Stimulated activated CD4-positive, alpha-beta T cell treated with anti-CD3 and anti-CD28 coated beads, Interleukin-1b, Interleukin-23, amount 100 ng/mL, for 4 hours (primary cell): Measurements from ENCODE around the gene HCN1.
"Not testable (repeated sequence)": the region's sequence is repeated elsewhere in the genome, so short reads cannot be mapped to it uniquely, and the experiment has no call there.

Experiments
- DNase-seq, 2 donors: peaks; one replicate each; pipeline ENCODE4 v3.0.0-alpha.2; 2020; ENCODE audit warnings: low read depth in 2 of 2

The HCN1 gene

DNA sequence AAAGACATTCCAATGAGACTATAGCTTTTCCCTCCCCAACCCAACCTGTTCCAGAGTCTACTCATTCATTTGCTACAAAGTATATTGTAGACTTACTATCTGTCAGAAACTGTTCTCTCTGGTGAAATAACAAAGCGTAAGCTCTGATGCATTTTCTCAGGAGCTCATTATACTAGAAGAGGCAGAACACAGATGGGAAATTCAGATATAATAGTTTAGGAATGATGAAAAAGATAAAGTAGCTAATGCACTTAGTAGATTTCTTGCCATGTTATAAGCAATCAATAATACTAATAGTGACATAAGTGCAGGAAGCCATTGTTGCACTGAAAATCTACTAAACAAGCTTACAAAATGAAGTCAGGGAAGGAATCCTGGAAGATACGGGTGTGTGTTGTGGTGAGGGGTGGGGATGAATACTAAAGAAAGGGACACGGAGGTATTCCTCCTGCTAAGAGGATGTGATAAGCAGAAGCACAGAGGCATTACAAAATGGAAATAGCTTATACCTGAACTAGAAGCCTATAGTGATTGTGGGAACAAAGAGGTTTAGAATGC lies 78.2 kb downstream of the HCN1 start:
- no peak for DNase-seq

DNA sequence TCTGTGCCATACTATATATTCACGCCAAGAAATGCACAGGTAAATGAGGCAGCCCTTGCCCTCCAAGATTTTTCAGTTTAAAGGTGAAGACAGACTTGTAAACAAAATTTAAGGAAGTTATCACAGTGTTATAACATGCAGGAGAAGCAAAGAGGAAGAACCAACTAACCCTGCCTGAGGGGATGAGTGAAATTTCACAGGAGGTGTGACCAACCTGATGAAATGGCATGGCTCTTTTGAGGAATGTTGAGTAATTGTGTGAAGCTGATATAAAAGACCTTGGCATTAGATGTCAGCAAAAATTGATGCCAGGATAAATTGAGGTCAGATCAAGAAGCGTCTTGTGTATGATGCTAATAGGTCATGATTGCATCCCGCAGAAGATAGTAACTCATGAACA lies 86.5 kb downstream of the HCN1 start:
- no peak for DNase-seq

DNA sequence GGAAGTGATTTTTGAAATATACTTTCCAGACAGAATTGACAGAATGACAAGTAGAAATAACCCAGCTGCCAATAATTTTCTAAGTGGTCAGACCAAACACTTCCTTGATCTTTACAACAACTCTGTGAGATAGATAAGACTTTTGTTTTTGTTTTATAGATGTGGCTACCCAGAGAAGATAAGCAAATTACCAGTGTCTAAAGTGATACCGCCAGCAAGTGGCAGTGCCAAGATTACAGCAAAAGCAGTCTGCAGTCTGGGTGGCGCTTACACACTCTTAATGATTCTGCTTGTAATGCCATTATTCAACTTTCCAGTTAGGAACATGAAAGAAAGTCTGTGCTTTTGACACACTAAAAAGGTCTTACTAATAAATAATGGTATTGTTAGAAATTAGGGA lies 92.1 kb downstream of the HCN1 start:
- no peak for DNase-seq

DNA sequence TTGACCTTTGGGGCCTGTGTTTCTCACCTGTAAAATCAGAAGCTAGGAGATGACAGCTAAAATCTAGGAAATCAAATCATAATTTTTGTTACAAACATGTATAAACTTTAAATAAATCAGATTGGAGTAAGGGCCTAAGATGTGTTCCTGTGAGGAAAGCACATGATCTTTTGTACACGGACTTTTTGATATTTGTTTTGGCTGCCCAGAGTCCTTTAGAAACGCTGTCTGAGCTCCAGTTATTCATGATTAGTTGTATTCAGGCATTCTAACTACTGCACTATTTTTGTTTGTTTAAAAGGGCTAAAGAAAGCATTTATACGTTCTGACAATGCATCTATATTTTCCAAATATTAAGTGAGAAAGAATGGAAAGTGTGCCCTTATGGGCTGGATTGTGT lies 94.8 kb downstream of the HCN1 start:
- DNase-seq = no peak

DNA sequence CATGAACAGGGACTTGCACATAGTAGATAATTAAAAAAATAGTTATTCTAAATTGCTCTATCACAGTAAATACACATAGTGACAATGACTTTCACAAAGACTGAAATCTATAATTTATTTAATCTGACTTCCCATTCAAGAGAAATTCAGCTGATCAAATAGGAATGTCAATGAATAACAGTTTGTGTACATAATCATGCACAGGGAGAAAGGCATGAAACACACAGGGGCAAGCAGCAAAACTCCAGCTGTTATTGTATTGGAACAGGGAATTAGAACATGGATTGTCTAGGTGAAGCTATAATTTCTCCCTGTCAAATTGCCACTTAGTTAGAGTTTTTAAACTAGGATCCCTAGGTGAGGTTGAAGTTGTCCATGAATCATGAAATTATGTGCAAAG lies 99.9 kb downstream of the HCN1 start:
- DNase-seq = no peak

DNA sequence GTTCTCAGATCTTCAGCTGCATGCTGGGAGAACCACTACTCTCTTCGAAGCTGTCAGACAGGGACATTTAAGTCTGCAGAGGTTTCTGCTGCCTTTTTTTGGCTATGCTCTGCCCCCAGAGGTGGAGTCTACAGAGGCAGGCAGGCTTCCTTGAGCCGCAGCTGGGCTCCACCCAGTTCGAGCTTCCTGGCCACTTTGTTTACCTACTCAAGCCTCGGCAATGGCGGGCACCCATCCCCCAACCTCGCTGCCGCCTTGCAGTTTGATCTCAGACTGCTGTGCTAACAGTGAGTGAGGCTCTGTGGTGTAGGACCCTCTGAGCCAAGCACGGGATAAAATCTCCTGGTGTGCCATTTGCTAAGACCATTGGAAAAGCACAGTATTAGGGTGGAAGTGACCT lies 110.2 kb downstream of the HCN1 start:
- DNase-seq = not testable (repeated sequence)

DNA sequence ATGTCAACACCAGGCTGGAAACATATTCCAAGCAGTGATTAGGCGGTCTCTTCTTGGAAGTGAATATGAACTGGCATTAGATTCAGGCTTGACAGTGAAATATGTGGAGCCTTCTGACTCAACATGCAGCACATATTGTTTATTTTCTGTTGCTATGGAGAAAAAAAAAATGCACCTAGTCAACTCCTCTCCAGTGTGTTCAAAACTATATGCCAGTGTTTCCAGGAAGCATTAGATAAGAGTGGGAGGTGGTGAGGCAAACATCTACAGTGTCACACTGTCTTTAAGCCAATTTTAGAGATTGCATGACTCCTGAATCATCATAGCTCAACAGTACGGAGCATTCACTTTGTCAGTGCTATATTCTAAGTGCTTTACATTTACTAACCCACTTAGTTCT lies 117.9 kb downstream of the HCN1 start:
- DNase-seq = no peak

DNA sequence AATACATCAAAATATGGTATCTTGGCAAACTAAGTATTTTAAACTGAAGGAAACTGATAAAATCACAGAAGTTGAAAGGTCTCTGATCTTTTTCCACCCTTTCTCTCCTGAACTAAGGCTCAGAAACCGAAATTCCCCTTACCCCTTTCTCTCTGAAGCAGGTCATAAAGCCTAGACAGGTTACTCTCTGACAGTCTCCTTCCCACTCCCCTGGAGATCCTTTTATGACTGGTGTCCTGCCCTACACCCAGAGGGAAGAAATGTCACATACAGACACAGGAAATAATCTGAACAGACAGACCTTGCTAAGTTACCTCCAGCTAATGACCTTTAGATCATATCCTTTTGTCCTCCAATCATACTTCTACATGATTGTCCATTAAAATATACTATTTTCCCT lies 127.4 kb downstream of the HCN1 start:
- no peak for DNase-seq

DNA sequence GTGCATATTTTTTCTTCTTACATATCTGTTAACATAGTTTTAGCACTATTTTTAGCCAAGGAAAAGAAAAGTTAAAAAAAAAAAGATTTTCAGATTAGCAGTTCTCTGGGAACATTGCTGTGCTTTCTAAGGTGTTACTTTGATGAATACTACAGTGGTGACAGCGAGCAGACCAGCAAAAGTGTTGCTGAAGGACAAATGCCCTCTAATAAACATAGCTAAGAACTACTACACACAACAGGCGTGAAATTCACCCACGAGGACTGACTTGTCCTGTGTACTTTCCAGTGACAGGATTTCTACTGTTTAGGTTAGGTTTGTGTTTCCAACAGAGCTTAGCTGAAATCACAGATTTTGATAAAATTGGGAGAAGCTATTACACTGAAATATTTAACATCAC lies 153.8 kb downstream of the HCN1 start:
- DNase-seq = no peak

DNA sequence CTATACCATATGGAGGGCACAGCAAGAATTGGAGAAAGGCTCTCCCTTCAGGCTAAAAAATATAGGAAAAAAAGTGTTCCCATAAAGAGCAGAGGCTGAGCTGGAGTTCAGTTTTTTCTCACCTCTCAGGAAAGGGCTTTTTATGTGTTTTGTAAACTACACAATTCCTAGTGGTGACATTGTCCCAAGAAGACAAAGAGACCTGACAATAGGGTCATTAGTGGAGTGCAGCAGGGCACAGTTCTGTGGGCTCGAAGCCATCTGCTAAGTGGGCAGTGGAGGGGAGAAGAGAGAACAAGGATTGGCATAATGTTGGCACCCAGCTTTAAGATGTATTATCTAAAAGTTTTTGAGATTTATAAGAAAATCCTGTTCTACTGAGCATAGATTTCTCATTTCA lies 162.5 kb downstream of the HCN1 start:
- DNase-seq = no peak

DNA sequence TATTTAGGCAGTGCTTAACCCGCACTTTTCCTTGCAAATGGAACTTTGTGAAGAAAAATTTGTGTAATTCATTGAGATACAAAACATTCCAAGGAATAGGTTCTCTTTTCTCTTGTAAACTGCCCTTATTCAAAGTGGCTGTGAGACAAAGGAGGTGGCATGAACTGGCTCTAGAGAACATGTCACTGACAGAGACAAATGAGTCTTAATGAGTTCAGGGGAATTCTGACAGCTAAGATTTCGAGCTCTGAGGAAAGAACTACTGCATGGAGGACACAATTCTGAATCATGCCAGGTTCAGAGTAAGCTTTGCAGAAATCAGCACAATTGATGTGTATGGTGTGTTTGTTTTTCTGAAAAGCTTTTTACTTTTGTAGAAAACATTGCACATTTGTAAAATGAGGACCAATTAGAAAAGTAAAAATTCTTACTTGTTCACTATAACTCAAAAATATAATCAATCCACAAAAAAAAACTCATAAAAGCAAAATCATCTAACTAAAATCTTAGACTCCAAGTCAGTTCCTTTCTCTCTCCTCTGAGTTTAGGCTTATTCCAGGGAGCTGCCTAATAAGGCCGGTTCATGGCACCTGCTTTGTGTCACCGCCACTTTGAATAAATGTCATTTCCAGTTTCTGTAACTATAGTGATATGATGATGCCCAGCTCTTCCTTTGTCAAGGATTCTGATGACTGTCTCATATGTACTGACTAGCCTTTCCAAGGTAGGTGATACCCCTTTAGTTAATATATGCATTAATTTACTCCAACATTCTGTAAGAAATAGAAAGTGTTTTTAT lies 163.2 kb downstream of the HCN1 start:
- no peak for DNase-seq

DNA sequence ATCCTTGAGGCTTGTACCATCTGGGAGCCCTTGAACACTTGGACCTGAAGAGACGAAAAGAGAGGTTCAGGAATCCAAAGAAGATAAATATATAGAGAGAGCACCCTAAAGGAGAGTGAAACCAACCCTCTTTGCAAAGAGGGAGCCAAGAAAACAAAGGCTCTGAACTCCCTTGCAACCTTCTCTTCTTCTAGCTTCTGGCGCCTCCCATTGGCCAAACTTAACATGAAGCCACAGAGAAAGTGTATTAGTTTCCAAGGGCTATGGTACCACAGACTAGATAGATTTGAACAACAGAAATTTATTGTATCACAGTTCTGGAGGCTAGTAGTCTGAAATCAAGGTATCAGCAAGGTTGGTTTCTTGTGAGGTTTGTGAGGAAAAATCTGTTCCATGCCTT lies 175.1 kb downstream of the HCN1 start:
- DNase-seq = no peak

DNA sequence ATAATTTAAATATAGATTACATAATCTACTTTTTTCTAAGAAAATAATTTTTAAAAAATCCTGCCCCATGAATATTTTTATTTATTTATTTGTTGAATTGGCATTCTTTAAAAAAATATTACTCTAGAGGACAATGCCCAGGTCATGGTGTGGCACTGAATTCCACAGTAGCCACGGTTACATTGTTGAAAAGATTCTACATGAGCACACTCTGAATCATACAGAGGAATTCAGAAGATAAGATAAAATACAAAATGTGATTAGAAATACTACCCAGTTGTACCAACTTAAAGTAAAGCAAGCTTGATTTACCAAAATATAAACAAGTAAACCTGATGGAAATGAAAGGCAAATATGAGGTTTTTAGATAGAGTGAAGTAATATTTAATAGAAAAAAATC lies 183.7 kb downstream of the HCN1 start:
- DNase-seq = no peak

DNA sequence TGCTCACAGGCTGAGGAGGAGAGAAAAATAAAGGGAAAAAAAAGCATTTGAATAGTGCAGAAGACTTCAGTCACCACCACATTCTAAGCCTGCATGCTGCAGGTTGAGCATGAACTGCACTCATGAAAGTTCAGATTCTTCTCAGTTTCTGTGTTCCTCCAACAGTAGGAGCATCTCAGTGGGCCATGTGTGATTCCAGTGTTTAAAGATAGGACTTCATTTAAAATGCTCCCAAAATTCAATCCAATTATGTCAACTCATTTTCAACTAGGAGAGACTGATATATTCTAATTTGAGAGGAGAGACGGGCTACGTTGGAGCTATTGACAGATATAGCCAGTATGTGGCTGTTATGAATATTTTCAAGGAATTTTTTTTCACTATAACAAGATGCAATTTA lies 186.8 kb downstream of the HCN1 start:
- DNase-seq = no peak

DNA sequence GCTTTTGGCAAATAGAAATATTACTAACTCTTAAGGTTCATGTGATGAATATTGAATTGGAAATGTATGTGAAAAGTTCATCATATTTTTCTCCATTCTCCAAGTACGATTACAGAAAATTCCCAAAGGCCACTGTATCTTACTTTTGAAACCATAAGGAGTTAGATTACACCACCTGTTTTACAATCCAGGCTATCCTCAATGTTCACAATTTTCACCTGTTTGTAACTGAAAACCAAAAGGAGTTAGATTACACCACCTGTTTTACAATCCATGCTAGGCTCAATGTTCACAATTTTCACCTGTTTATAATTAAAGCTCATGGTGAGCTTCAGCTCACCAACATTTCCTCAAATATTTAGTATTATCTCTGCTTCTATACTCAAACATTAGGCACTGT lies 188.0 kb downstream of the HCN1 start:
- no peak for DNase-seq

DNA sequence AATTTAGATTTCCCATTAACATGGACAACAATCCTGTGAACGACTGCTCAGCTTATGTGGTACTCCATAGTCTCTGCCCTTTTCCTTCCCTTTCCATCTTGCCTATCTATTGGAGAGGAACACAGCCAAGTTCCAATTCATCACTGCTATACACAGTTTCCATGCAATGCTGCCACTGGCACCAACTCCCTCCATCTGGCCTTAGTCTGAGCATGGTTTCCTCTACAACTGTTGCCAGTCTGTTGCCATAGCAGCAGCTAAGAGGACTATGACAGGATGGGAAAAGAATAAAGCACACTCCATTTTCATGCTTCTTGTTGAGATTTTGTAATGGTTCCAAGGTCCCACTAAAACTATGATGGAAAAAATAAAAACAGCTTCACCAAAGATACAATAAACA lies 189.0 kb downstream of the HCN1 start:
- DNase-seq = no peak

DNA sequence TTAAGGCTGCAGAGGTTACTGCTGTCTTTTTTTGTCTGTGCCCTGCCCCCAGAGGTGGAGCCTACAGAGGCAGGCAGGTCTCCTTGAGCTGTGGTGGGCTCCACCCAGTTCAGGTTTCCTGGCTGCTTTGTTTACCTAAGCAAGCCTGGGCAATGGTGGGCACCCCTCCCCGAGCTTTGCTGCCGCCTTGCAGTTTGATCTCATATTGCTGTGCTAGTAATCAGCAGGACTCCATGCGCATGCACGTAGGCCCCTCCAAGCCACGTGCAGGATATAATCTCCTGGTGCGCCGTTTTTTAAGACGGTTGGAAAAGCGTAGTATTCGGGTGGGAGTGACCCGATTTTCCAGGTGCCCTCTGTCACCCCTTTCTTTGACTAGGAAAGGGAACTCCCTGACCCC lies 197.2 kb downstream of the HCN1 start:
- DNase-seq = not testable (repeated sequence)

DNA sequence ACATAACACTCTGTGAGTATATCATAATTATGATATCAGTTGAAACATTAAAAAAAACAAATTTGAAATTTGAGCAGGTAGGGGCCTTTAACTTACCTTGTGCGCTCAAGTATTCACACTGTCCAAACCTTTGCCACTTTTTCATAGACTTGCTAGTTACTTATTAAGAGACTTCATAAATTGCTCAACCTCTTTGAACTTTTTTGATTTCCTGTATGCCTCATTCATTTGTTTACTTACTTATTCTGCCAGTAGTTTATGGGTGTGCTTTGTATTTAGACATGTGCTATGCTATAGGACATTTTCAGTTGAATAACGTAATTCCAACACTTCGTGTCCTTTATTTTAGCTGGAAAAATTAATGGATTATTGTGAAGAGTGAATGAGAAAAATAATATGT lies 204.8 kb downstream of the HCN1 start:
- no peak for DNase-seq

DNA sequence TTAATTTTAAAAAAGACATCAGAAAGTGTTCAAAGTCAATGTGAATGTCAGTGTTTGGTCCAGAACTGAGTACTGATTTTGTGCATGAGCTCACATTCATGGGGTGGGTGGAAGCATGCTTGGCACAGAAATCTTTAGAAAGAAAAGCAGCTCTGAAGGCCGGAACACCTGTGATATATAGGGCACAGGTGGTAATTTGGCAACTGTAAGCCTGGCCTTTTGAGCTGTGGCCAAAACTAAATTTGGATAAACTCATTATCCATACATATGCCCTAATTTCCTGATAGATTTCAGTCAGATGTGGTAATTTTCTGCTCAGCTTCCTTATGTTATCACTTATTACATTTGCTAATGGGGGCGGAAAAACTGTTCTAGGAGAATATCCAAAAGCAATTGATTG lies 211.4 kb downstream of the HCN1 start:
- no peak for DNase-seq

DNA sequence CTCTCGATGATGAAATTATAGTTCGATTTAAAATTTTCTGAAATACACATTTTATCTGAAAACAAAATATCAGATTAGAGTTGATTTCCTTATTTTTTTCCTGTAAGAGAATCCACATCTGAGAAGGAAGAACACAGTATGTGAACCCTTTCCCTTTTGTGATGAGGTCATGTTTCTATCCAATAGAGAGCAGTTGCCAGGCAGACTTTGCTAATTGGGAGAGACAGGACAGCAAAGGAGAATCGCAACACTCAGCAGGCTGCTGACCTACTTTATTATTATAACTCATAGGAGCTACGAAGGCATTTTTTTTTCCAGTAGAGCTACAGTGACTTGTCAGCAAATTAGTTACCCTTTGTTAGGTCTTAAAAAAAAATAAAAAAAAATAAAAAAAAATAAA lies 242.1 kb downstream of the HCN1 start:
- DNase-seq = no peak

DNA sequence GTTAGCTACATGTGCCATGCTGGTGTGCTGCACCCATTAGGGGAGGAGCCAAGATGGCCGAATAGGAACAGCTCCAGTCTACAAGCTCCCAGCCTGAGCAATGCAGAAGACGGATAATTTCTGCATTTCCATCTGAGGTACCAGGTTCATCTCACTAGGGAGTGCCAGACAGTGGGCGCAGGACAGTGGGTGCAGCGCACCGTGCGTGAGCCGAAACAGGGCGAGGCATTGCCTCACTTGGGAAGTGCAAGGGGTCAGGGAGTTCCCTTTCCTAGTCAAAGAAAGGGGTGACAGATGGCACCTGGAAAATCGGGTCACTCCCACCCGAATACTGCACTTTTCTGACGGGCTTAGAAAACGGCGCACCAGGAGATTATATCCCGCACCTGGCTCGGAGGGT lies 251.3 kb downstream of the HCN1 start:
- not testable (repeated sequence) for DNase-seq

DNA sequence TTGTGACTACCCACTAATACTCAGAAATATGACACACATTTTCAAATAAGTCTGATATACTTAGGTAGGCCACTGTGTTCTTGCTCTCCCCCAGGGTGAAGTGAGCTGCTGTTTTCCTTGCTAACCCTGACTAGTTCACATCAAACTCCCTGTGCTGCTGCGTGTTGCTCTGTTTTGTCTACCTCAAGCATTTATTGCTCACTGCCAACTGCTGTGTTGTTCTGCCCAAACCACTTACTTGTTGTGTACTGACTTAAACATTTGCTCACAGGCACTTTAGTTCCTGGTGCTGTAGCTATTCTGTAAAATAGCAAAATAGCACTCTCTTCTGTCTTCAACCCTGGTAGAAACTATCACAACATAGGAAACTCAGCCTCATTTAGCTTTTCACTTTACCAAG lies 255.7 kb downstream of the HCN1 start:
- no peak for DNase-seq

DNA sequence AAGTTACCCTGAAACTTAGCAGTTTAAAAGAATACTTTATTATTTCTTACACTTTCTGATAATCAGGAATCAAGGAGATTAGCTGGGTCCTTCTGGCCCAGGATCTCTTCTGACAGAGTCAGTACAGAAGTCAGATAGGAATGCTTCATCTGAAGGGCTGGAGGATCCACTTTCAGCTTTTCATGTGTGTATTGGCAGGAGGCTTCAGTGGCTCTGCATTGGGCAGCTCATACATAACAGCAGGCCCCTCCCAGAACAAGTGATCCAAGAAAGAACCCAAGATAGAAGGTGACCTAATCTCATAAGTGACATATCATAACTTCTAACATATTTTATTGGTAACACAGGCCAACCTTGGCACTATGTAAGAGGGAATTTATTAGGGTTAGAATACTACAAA lies 258.4 kb downstream of the HCN1 start:
- no peak for DNase-seq
